HL-60 (cell line): ENCODE data around the gene TUBB2B.

ENCODE experiments used
- POLR2AphosphoS5 ChIP-seq: IDR thresholded peaks from 2 replicates; pipeline ENCODE4 v1.6.1; 2012; ENCODE audit warnings: low read depth
- SPI1 ChIP-seq: IDR thresholded peaks from 2 replicates; pipeline ENCODE4 v1.6.1; 2012; ENCODE audit warnings: low read depth, mild to moderate bottlenecking, borderline replicate concordance
- TF ChIP-seq, protein P1 (sequence below): IDR thresholded peaks from one replicate; pipeline ENCODE4 v1.5.1; 2011; ENCODE audit warnings: low read length, control low read depth, inconsistent platforms; ENCODE audit not compliant: insufficient read depth

DNA sequence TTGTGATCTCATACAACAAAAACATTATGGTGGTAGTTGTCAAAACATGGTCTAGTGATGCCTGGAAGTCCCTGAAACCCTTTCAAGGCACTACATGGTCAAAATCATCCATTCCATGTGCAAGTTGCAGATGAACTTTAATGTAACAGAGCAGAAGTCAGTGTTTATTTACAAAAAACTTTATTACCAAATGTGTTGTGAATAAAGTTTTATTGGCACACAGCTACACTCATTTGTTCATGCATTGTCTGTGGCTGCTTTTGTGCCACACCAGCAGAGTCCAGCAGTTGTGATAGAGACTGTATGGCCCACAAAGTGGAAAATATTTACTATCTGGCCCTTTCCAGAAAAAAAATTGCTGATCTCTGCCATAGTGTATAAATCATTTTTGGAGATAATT lies 26.8 kb downstream of the TUBB2B start:
- TF ChIP-seq, protein P1, sequence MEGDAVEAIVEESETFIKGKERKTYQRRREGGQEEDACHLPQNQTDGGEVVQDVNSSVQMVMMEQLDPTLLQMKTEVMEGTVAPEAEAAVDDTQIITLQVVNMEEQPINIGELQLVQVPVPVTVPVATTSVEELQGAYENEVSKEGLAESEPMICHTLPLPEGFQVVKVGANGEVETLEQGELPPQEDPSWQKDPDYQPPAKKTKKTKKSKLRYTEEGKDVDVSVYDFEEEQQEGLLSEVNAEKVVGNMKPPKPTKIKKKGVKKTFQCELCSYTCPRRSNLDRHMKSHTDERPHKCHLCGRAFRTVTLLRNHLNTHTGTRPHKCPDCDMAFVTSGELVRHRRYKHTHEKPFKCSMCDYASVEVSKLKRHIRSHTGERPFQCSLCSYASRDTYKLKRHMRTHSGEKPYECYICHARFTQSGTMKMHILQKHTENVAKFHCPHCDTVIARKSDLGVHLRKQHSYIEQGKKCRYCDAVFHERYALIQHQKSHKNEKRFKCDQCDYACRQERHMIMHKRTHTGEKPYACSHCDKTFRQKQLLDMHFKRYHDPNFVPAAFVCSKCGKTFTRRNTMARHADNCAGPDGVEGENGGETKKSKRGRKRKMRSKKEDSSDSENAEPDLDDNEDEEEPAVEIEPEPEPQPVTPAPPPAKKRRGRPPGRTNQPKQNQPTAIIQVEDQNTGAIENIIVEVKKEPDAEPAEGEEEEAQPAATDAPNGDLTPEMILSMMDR: no peak
- TF ChIP-seq POLR2AphosphoS5 (no peak), SPI1 (no peak)
